Stomach (tissue), 9 donors: ENCODE measurements around the gene TENM4. TPM values are rescaled to one million over a fixed set of nuclear protein-coding genes. Genes with fewer than 3 reads are reported as not detected.
"Not testable (repeated sequence)": the region's sequence is repeated elsewhere in the genome, so short reads cannot be mapped to it uniquely, and the experiment has no call there.

Source experiments
- DNase-seq, 2 donors: peaks; one replicate each; pipeline versions ENCODE4 v3.0.0 to v3.0.0-alpha.2; 2013 to 2019
- H3K27ac ChIP-seq, 5 donors: fragments of 200-600 bp in 4 of 5; sonication (generic) in 4 of 5; one replicate each; pipeline ENCODE4 v1.5.1; 2013 to 2019; ENCODE audit warnings: mild to moderate bottlenecking in 1 of 5, moderate library complexity in 1 of 5
- H3K27me3 ChIP-seq, 3 donors: fragments of 200-600 bp; sonication (generic); one replicate each; pipeline ENCODE4 v1.5.1; 2017 to 2019; ENCODE audit warnings: mixed run types in 1 of 3
- H3K36me3 ChIP-seq, 4 donors: fragments of 200-600 bp; sonication (generic); 1 replicate in 3 of 4; 2 replicates in 1 of 4; pipeline ENCODE4 v1.5.1; 2016 to 2019
- H3K4me1 ChIP-seq, 4 donors: fragments of 200-600 bp; sonication (generic); one replicate each; pipeline ENCODE4 v1.5.1; 2016 to 2019
- H3K4me3 ChIP-seq, 4 donors: fragments of 200-600 bp; sonication (generic) in 3 of 4; one replicate each; pipeline ENCODE4 v1.5.1; 2016 to 2019; ENCODE audit warnings: mild to moderate bottlenecking in 1 of 4
- H3K9me3 ChIP-seq, 4 donors: fragments of 200-600 bp; sonication (generic); one replicate each; pipeline ENCODE4 v1.5.1; 2016 to 2019
- EP300 ChIP-seq: sonication (generic); formaldehyde crosslinking; IDR thresholded peaks from one replicate; pipeline ENCODE4 v1.6.1; 2017; ENCODE audit warnings: antibody characterized with exemption
- POLR2A ChIP-seq, 4 donors: fragments of 450-650 bp; IDR thresholded peaks; one replicate each; pipeline ENCODE4 v1.6.1; 2016; ENCODE audit warnings: antibody characterized with exemption in 4 of 4, control low read depth in 2 of 4, mild to moderate bottlenecking in 1 of 4, moderate library complexity in 1 of 4
- POLR2AphosphoS5 ChIP-seq, 3 donors: sonication (generic); formaldehyde crosslinking; IDR thresholded peaks; one replicate each; pipeline ENCODE4 v1.6.1; 2016; ENCODE audit warnings: antibody characterized with exemption in 3 of 3
- WGBS, 5 donors: extraction: QIAGEN DNeasy Blood & Tissue Kit in 3 of 5; methylation state at CpG; one replicate each; pipeline versions ENCODE4 v1.1.5 to v1.1.7; 2013 to 2018; 5-methylcytosine and 5-hydroxymethylcytosine counted together
- intact Hi-C: fragments of 100-400 bp; cut with DNase I; formaldehyde crosslinking; loops from one replicate; pipeline ENCODE4 v1.15.1; 2023; ENCODE audit warnings: low total_unique reads
- polyA plus RNA-seq, 3 donors: library from polyadenylated mRNA; stranded (reverse); fragments of 200-250 nt; gene quantifications; one replicate each; pipeline ENCODE4 v1.2.3, GENCODE V29; 2013
- total RNA-seq, 5 donors: library from RNA; depleted of rRNA; stranded (reverse); fragments of >200 nt; gene quantifications; one replicate each; pipeline versions ENCODE4 v1.1.0 to v1.2.3, GENCODE V29; 2014 to 2016
- TF ChIP-seq, protein P1 (sequence below), 7 experiments: fragments of 450-650 bp in 4 of 7; fragments of 200-600 bp in 3 of 7; sonication (generic) in 3 of 7; IDR thresholded peaks; one replicate each; pipeline ENCODE4 v1.5.1; 2016 to 2019; ENCODE audit warnings: antibody characterized with exemption in 7 of 7, control low read depth in 2 of 7, mild to moderate bottlenecking in 1 of 7
- donor health status: healthy with polysubstance abuse.
- donor health status: Bipolar disorder and iron deficiency.
- donor health status: healthy.

Gene TENM4
- total and polyA plus RNA-seq, 8 donors: 0.06 to 13.2 (median 0.87) TPM; not detected in 1

DNA sequence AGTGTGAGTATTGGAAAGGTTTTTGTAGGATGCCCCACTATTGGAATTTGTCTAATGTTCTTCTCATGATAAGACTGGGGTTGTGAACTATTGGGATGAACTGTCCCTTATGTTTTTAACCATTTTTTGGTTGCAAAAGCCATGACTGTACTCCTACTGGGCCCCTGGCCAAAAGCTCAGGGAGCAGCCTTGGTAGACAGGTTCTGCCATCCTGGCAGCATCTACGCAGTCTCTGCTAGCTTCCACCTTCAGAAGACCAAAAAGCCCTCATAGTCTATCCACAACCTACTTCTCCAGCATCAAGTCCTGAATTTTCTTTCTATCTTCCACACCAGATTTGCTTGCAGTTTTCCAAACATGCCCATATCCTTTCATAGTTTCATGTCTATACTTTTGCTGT, 211.8 kb downstream of the TENM4 start:
- intact Hi-C loops: no loop called here
- no peaks in the 10 kb centered on the region for H3K4me1 ChIP-seq
- WGBS, 5 donors: 88 to 100% (median 95%) methylated on average over 1 of the region's 1 CpG
- no peak overlapping the region for H3K4me3 ChIP-seq
- H3K9me3 ChIP-seq: no peaks in the 10 kb centered on the region
- H3K27ac ChIP-seq: no peak overlapping the region
- H3K27me3 ChIP-seq: peaks cover 0 to 11% (median 0%) of the 10 kb centered on the region in 3 donors
- DNase-seq: no peak
- H3K36me3 ChIP-seq: no peaks in the 10 kb centered on the region
- no peak for TF ChIP-seq EP300
- TF ChIP-seq, protein P1, sequence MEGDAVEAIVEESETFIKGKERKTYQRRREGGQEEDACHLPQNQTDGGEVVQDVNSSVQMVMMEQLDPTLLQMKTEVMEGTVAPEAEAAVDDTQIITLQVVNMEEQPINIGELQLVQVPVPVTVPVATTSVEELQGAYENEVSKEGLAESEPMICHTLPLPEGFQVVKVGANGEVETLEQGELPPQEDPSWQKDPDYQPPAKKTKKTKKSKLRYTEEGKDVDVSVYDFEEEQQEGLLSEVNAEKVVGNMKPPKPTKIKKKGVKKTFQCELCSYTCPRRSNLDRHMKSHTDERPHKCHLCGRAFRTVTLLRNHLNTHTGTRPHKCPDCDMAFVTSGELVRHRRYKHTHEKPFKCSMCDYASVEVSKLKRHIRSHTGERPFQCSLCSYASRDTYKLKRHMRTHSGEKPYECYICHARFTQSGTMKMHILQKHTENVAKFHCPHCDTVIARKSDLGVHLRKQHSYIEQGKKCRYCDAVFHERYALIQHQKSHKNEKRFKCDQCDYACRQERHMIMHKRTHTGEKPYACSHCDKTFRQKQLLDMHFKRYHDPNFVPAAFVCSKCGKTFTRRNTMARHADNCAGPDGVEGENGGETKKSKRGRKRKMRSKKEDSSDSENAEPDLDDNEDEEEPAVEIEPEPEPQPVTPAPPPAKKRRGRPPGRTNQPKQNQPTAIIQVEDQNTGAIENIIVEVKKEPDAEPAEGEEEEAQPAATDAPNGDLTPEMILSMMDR (IDR thresholded peaks at IDR 0.05): no peak
- TF ChIP-seq POLR2AphosphoS5 (IDR thresholded peaks at IDR 0.05): no peak
- TF ChIP-seq POLR2A (IDR thresholded peaks at IDR 0.05): no peak

DNA sequence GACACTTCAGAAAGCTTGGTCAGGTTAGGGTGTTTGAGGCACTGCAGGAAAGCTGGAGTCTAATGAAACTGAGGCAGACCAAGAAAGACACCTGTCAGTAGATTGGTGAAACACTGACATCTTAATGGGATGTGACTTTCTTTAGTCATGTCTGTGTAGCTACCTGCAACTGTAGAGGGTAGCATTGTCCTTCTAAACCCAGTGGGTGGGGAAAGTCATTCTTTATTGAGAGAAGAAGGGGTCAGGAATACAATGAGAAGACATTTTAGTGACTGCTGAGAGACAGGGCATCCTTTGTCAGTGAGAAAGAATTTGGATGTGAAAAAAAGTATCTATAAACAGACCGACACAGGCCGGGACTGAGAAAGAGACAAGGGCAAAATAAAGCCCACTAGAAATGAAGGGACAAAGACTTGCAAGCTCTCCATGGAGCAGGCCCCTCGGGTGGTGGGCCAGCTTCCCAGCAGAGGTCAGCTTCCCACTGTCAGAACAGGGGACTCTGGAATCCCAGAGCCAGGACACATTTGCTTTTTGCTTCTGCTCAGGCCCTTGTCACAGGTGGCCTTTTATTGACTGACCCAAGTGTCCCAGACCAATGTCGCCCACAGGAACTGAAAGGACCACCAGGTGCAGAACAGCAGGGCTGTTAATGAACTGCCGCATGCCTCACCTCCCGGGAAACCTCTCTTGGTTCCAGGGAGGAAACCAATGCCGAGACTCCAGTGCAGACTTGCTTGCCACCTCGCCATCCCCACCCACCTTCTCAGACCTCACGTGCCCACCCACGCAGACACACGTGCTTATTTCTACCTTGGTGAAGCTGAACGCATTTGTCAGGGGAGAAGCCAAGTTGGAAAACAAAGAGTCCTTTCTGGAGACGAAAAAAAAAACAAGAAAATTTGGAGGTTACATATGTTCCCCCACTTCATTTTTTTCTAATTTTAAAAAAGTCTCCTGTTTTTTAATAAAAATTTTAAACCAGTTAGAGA, 212.8 kb downstream of the TENM4 start:
- intact Hi-C loops: no loop called here
- Histone ChIP-seq H3K36me3 (no peaks in the 10 kb centered on the region), H3K9me3 (no peaks in the 10 kb centered on the region), H3K4me1 (no peaks in the 10 kb centered on the region), H3K4me3 (no peak overlapping the region), H3K27me3 (peaks cover 0 to 11% (median 0%) of the 10 kb centered on the region in 3 donors), H3K27ac (no peak overlapping the region)
- no peak for DNase-seq
- TF ChIP-seq, protein P1 (IDR thresholded peaks at IDR 0.05): no peak
- no peak for TF ChIP-seq POLR2AphosphoS5 (IDR thresholded peaks at IDR 0.05)
- 67 to 79% (median 77%) methylated on average over 13 of the region's 13 CpGs for WGBS, 5 donors

DNA sequence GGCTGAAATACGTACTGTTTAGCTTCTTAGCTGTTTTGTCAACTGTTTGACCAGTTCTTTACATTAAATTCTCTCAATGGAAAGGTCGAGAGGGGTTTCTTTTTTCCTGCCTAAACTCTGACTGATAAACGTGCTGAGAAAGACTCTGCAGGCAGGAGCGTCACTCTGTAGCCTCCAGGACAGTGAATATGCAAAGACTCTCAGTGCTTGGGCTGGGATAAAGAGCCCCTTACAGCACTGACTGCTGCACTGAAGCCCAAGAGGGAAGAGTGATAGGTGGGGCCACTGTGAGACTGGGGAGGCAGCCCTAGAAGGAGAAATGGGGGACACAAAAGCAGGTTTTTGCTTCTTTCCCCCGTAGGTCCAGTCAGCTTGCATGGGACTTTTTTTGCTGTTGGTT, 213.5 kb downstream of the TENM4 start:
- Histone ChIP-seq H3K9me3 (no peaks in the 10 kb centered on the region), H3K4me3 (no peak overlapping the region), H3K27me3 (peaks cover 0 to 7% (median 0%) of the 10 kb centered on the region in 3 donors), H3K27ac (no peak overlapping the region), H3K4me1 (no peaks in the 10 kb centered on the region), H3K36me3 (no peaks in the 10 kb centered on the region)
- WGBS, 5 donors: 59 to 70% (median 65%) methylated on average over 5 of the region's 5 CpGs
- no peak for DNase-seq
- no peak for TF ChIP-seq POLR2AphosphoS5 (IDR thresholded peaks at IDR 0.05)
- TF ChIP-seq EP300: no peak
- TF ChIP-seq, protein P1 (IDR thresholded peaks at IDR 0.05): no peak
- no peak for TF ChIP-seq POLR2A (IDR thresholded peaks at IDR 0.05)
- intact Hi-C loops: no loop called here

DNA sequence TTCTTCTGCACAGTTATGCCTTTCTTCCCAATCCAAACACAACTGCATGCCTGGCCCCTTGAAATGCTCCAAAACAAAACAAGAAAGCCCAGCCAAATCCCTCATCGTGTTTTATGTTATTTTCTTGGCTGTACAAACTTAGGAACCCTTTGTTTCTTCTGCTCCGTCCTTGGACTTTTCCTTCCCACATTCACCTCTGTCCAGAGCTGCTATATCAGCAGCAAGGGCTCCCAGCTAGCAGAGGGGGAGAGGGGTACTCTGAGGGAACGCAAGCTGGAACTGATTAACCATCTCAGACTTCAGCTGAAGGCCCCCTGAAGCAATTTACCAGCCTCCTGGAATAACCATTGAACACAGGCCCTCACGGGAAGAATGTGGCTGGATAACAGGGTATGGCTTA, 214.7 kb downstream of the TENM4 start:
- peaks cover 0 to 4% (median 0%) of the 10 kb centered on the region in 3 donors for H3K27me3 ChIP-seq
- no peak overlapping the region for H3K4me3 ChIP-seq
- H3K27ac ChIP-seq: no peak overlapping the region
- TF ChIP-seq POLR2AphosphoS5 (IDR thresholded peaks at IDR 0.05): no peak
- no peak for TF ChIP-seq EP300
- TF ChIP-seq POLR2A (IDR thresholded peaks at IDR 0.05): no peak
- TF ChIP-seq, protein P1 (IDR thresholded peaks at IDR 0.05): no peak
- no peaks in the 10 kb centered on the region for H3K4me1 ChIP-seq
- no peaks in the 10 kb centered on the region for H3K9me3 ChIP-seq
- intact Hi-C loops: no loop called here
- 50 to 62% (median 57%) methylated on average over 4 of the region's 4 CpGs for WGBS, 5 donors
- no peak for DNase-seq
- H3K36me3 ChIP-seq: no peaks in the 10 kb centered on the region

DNA sequence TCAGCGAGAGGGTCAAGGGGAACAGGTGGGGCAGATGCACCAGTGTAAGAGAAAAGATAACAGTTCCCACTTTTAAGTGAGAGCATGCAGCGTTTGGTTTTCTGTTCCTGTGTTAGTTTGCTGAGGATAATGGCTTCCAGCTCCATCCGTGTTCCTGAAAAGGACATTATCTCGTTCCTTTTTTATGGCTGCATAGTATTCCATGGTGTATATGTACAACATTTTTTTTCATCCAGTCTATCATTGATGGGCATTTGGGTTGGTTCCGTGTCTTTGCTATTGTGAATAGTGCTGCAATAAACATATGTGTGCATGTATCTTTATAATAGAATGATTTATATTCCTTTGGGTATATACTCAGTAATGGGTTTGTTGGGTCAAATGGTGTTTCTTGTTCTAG, 218.7 kb downstream of the TENM4 start:
- 93 to 95% (median 95%) methylated on average over 5 of the region's 5 CpGs for WGBS, 5 donors
- intact Hi-C loops, H3K9me3 ChIP-seq, H3K27ac ChIP-seq, H3K4me1 ChIP-seq, H3K36me3 ChIP-seq, H3K4me3 ChIP-seq, H3K27me3 ChIP-seq, DNase-seq: not testable (repeated sequence)
